ENCODE results near the gene NFX1. TPM values are rescaled to one million over a fixed set of nuclear protein-coding genes. Genes with fewer than 3 reads are reported as not detected.

The NFX1 gene
- total RNA-seq, 2 experiments from 2014 or later, result 38.8 to 39.8 TPM

DNA sequence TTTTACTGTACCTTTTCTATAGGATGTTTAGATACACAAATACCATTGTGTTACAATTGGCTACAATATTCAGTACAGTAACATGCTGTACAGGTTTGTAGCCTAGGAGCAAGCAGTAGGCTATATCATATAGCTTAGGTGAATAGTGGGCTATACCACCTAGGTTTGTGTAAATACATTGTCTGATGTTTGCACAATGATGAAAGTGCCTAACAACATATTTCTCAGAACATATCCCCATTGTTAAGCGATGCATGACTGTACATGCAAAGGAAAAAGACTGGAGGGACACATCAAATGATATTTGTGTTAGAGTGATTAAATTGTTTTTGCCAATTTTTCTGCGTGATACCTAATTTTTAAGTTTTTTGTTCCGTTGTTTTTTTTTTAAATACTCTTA is 20.2 kb upstream of the NFX1 start:
- peaks cover 44% of the 10 kb centered on the region for H3K4me1 Mint-ChIP-seq (ENCODE audit: low read depth)
- H3K27me3 Mint-ChIP-seq (ENCODE audit: low read depth), result no peaks in the 10 kb centered on the region
- no peaks in the 10 kb centered on the region for H3K9me3 Mint-ChIP-seq (ENCODE audit: insufficient read depth)
- H3K4me3 Mint-ChIP-seq, result no peak overlapping the region
- ChIA-PET POLR2A (no interaction called here), CTCF (no interaction called here)
- peaks cover 70% of the 10 kb centered on the region for H3K36me3 Mint-ChIP-seq (ENCODE audit: low read depth)
- no peak overlapping the region for H3K27ac Mint-ChIP-seq
- ATAC-seq (no peak), DNase-seq (no peak)

DNA sequence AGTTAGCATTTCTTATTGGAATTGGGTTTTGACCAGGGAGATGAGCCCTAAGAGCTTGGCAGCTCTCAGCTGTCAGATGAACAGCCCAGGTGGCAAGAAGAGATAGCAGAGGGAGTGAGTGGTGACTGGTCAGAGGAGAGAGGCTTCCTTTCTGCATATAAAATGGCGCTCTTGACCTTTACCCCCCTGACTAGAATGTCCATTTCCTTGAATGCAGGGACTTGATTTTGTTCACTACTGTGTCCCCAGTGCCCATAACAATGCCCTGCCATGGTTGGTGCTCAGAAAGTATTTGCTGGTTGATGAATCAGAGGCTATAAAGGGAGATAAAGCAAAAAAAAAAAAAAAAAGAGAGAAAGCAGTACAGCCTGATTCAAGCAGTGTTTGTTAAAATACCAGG is 18.3 kb upstream of the NFX1 start:
- H3K36me3 Mint-ChIP-seq (ENCODE audit: low read depth), result peaks cover 64% of the 10 kb centered on the region
- peaks cover 30% of the 10 kb centered on the region for H3K4me1 Mint-ChIP-seq (ENCODE audit: low read depth)
- H3K27ac Mint-ChIP-seq, result peak overlapping the region; percentile 6
- no peak for DNase-seq
- ATAC-seq, result no peak
- H3K4me3 Mint-ChIP-seq, result no peak overlapping the region
- H3K9me3 Mint-ChIP-seq (ENCODE audit: insufficient read depth), result no peaks in the 10 kb centered on the region
- POLR2A ChIA-PET, result interaction anchor here (2.5 kb wide), 1 partner anchor 8 kb away, joined by 8 read pairs; the partner anchor contains the start of genes BAG1 and CHMP5
- H3K27me3 Mint-ChIP-seq (ENCODE audit: low read depth), result no peaks in the 10 kb centered on the region
- CTCF ChIA-PET, result no interaction called here

DNA sequence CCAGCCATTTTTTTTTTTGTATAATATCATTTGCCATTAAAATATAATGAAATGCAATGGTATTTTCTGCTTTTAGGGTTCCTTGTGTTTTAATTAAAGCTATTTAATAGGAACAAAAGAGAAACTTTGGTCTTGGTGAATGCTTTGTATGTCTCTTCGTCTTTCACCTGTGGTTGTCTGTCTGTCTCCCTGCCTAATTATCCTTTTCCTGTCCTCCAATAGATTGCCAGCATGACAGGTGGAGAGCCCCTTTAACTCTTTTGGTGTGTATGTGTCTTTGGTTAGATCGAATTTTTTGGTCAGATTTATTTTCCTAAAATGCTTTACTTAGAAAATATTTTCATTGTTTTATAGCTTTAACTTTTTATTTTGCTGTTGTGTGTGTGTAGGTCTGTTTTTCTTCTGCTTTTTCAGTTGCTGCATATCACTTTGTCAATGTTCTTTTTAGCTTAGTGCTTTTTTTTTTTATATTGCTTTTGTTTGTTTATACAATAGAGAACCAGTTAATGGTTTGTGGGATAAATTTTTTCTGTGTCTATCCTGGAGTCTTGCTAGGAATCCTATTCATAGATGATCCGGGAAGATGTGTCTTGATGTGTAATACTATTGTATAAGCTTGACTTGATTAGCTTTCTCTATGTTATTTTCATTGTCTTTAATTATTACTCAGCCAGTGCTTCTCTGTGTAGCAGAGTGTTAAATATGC is 16.9 kb upstream of the NFX1 start:
- Mint-ChIP-seq H3K27ac (peak overlapping the region; percentile 7), H3K9me3 (ENCODE audit: insufficient read depth) (no peaks in the 10 kb centered on the region), H3K4me1 (ENCODE audit: low read depth) (peaks cover 18% of the 10 kb centered on the region), H3K27me3 (ENCODE audit: low read depth) (no peaks in the 10 kb centered on the region), H3K4me3 (no peak overlapping the region), H3K36me3 (ENCODE audit: low read depth) (peaks cover 67% of the 10 kb centered on the region)
- no peak for ATAC-seq
- ChIA-PET CTCF (interaction anchor here (0.7 to 1.7 kb wide), 4 partner anchors 9 to 102 kb away, joined by 3 to 14 read pairs (median 4); no protein-coding TSS in a partner anchor), POLR2A (interaction anchor here (0.6 to 2.5 kb wide), 4 partner anchors 9 to 249 kb away, joined by 3 to 8 read pairs (median 3); partner anchors contain the start of genes BAG1, CHMP5 and DNAJA1)
- DNase-seq, result no peak

DNA sequence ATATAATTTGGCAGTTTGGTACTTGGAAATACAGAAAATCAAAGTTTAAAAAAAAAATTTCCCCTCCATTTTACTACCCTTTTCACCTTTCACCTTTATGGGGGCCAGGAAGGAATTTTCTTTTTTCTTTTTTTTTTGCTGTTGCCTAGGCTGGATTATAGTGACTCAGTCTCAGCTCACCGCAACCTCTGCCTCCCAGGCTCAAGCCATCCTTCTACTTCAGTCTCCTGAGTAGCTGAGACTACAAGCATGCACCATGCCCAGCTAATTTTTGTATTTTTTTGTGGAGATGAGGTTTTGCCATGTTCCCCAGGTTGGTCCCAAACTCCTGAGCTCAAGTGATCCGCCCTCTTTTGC is 16.4 kb upstream of the NFX1 start:
- CTCF ChIA-PET, result interaction anchor here (1.3 to 1.7 kb wide), 2 partner anchors 9 to 13 kb away, joined by 5 to 14 read pairs; no protein-coding TSS in a partner anchor
- Mint-ChIP-seq H3K4me3 (no peak overlapping the region), H3K4me1 (ENCODE audit: low read depth) (peaks cover 17% of the 10 kb centered on the region), H3K27ac (no peak overlapping the region), H3K9me3 (ENCODE audit: insufficient read depth) (no peaks in the 10 kb centered on the region), H3K36me3 (ENCODE audit: low read depth) (peaks cover 68% of the 10 kb centered on the region), H3K27me3 (ENCODE audit: low read depth) (no peaks in the 10 kb centered on the region)
- POLR2A ChIA-PET, result interaction anchor here (0.8 to 2.5 kb wide), 2 partner anchors 10 to 249 kb away, joined by 3 to 8 read pairs; partner anchors contain the start of genes BAG1, CHMP5 and DNAJA1
- DNase-seq (no peak), ATAC-seq (no peak)

DNA sequence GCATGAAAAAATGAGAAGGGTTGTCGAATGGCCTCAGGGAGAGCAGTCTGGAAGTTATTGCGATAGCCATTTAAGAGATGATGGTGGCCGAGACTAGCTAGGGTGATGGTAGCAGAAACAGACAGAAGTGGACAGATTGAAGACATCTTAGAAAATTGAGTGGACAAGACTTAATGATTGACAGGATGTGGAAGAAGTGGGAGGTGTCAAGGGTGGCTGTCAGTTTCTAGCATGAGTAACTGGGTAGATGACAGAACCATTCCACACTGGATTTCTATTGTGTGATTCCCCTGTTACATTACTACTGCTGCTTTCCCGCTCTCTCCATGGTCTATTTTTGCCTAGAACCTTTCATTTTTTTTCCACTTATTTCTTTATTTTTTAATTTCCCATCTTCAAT is 12.8 kb upstream of the NFX1 start:
- Mint-ChIP-seq H3K36me3 (ENCODE audit: low read depth) (peaks cover 68% of the 10 kb centered on the region), H3K27me3 (ENCODE audit: low read depth) (no peaks in the 10 kb centered on the region), H3K4me3 (no peak overlapping the region), H3K27ac (no peak overlapping the region), H3K4me1 (ENCODE audit: low read depth) (peaks cover 4% of the 10 kb centered on the region), H3K9me3 (ENCODE audit: insufficient read depth) (no peaks in the 10 kb centered on the region)
- CTCF ChIA-PET, result interaction anchor here (0.7 to 1.6 kb wide), 3 partner anchors 9 to 983 kb away, joined by 3 to 7 read pairs (median 3); partner anchors contain the start of gene AQP3
- ATAC-seq (no peak), DNase-seq (no peak)
- POLR2A ChIA-PET, result interaction anchor here (1.9 kb wide), 1 partner anchor 13 kb away, joined by 7 read pairs; the partner anchor contains the start of gene NFX1

DNA sequence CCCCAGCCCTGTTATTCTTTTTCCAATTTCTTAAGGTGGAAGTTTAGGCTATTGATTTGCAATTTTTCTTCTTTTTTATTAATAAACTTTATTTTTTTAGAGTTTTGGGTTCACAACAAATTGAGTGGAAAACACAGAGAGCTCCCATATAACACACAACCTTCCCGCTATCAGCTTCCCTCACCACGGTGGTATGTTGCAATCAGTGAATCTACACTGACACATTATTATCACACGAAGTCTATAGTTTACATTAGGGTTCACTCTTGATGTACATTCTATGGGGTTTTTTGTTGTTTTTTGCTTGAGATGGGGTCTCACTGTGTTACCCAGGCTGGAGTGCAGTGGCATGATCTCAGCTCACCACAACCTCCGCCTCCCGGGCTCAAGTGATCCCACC is 4.8 kb upstream of the NFX1 start:
- Mint-ChIP-seq H3K4me3 (no peak overlapping the region), H3K9me3 (ENCODE audit: insufficient read depth) (no peaks in the 10 kb centered on the region), H3K36me3 (ENCODE audit: low read depth) (peaks cover 23% of the 10 kb centered on the region), H3K27me3 (ENCODE audit: low read depth) (no peaks in the 10 kb centered on the region), H3K27ac (peak overlapping the region; percentile 15), H3K4me1 (ENCODE audit: low read depth) (peaks cover 26% of the 10 kb centered on the region)
- DNase-seq, result no peak
- ChIA-PET CTCF (interaction anchor here (1.2 to 2.8 kb wide), 4 partner anchors 12 to 130 kb away, joined by 3 to 20 read pairs (median 4); no protein-coding TSS in a partner anchor), POLR2A (interaction anchor here (0.8 kb wide), 1 partner anchor 181 kb away, joined by 3 read pairs; no protein-coding TSS in a partner anchor)
- ATAC-seq, result no peak

DNA sequence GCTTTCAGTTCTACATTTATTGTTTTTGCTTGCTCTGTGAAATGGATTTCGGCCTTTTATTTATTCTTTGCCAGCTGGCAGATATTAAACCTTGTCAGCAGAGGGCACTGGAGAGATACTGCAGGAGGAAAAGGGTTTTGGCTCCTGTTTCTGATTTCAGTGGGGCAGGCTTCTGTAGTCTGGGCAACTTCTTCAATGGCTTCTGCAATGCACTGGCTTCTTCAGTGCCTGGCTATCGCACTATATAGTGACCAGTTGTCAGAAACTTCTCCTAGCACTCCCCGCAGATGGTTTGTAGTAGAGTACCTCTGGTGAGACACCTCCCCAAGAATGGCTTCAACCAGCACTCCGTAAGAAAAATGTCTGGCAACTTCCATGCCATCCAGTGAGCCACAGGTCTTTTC is 3.2 kb upstream of the NFX1 start:
- DNase-seq, result peak; percentile 76
- peak overlapping the region; percentile 60 for H3K27ac Mint-ChIP-seq
- POLR2A ChIA-PET, result interaction anchor here (0.7 to 1.4 kb wide), 3 partner anchors 9 to 262 kb away, joined by 3 to 4 read pairs (median 3); partner anchors contain the start of gene DNAJA1
- CTCF ChIA-PET, result interaction anchor here (0.7 to 2.8 kb wide), 25 partner anchors 9 to 234 kb away, joined by 3 to 22 read pairs (median 4); partner anchors contain the start of genes AQP3, B4GALT1, BAG1 and NOL6
- no peaks in the 10 kb centered on the region for H3K27me3 Mint-ChIP-seq (ENCODE audit: low read depth)
- peaks cover 22% of the 10 kb centered on the region for H3K36me3 Mint-ChIP-seq (ENCODE audit: low read depth)
- no peaks in the 10 kb centered on the region for H3K9me3 Mint-ChIP-seq (ENCODE audit: insufficient read depth)
- H3K4me1 Mint-ChIP-seq (ENCODE audit: low read depth), result peaks cover 36% of the 10 kb centered on the region
- no peak for ATAC-seq
- no peak overlapping the region for H3K4me3 Mint-ChIP-seq

DNA sequence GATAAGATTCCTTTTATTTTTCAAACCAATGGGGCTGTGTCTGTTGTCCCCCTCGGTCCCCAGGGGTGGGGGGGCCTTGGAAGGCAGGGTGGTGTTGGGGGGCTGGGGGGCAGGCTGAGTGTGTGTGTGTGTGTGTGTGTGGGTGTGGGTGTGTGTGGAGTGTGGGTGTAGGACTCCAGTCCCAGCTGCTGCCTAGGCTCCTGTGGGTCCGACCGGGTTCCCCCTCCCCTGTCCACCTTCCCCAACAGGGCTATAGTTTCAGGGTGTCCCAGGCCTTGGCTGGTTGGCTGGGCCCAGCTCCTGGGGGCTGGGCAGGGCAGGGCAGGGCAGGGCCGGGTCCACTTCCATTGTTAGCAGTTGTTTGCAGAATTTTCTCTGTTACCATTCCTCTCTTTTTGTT is 2.1 kb upstream of the NFX1 start:
- Mint-ChIP-seq H3K9me3 (ENCODE audit: insufficient read depth) (no peaks in the 10 kb centered on the region), H3K27me3 (ENCODE audit: low read depth) (no peaks in the 10 kb centered on the region), H3K4me1 (ENCODE audit: low read depth) (peaks cover 47% of the 10 kb centered on the region), H3K4me3 (no peak overlapping the region), H3K36me3 (ENCODE audit: low read depth) (peaks cover 24% of the 10 kb centered on the region), H3K27ac (peak overlapping the region; percentile 78)
- ChIA-PET CTCF (interaction anchor here (0.8 to 2.8 kb wide), 8 partner anchors 9 to 165 kb away, joined by 3 to 22 read pairs (median 9); no protein-coding TSS in a partner anchor), POLR2A (no interaction called here)
- DNase-seq (no peak), ATAC-seq (no peak)

DNA sequence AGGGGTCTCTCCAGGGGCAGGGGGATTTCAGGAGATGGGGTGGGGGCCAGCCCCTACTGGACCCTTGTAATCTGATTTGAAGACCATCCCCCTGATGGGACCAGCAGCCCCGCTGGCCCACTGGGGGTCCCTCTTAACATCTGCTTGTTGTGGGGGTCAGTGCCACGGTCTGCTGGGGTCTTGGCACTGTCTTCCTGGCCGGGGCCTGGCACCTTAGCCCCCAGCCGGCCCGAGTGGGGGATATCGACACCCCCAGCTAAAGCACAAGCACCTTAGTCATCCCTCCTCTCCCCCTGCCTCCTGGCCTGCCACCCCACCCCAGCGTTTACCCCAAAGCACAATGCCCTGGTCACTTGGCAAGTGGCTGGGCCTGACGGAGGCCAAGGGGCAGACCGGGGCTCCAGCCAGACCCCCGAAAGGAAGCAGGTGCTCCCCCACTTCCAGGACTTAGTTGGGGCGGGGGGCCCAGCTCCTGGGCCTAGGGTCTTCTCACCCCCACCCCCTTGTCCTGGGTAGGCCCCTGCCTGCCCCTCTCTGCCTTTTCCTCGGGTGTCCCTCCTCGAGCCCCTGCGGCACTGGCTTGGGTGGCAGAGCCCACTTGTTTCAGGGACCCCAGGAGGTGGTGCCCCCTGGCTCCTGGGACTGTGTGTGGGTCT is 1.4 kb upstream of the NFX1 start:
- Mint-ChIP-seq H3K27me3 (ENCODE audit: low read depth) (no peaks in the 10 kb centered on the region), H3K36me3 (ENCODE audit: low read depth) (peaks cover 27% of the 10 kb centered on the region), H3K9me3 (ENCODE audit: insufficient read depth) (no peaks in the 10 kb centered on the region), H3K27ac (peak overlapping the region; percentile 100), H3K4me3 (peak overlapping the region; percentile 97), H3K4me1 (ENCODE audit: low read depth) (peaks cover 53% of the 10 kb centered on the region)
- CTCF ChIA-PET, result interaction anchor here (1.0 to 3.0 kb wide), 3 partner anchors 126 to 178 kb away, joined by 3 to 14 read pairs (median 9); partner anchors contain the start of gene AQP3
- DNase-seq (no peak), ATAC-seq (no peak)
- POLR2A ChIA-PET, result no interaction called here

DNA sequence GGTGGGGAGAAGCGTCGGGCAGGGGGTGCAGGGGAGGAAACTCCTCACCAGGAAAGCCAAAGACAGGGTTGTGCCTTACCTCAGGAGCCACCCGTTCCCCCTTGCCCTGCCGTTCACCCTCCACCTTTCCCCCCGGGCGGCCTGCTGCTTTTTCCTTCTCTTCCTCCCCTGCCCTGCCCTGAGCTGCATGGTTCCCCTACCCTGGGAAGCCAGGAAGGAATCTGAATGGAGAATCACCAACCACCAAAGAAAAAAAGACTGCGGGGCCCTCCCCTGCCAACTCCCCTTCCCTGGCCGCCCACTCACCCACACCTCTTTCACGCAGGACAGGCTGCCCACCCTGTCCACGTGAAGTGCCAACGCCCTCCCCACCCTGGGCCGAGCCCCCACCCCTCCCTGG is 820 bp upstream of the NFX1 start:
- Mint-ChIP-seq H3K27me3 (ENCODE audit: low read depth) (no peaks in the 10 kb centered on the region), H3K27ac (peak overlapping the region; percentile 100), H3K4me1 (ENCODE audit: low read depth) (peaks cover 58% of the 10 kb centered on the region), H3K4me3 (peak overlapping the region; percentile 97), H3K36me3 (ENCODE audit: low read depth) (peaks cover 30% of the 10 kb centered on the region), H3K9me3 (ENCODE audit: insufficient read depth) (no peaks in the 10 kb centered on the region)
- ATAC-seq (peak; percentile 0), DNase-seq (peak; percentile 30)
- POLR2A ChIA-PET, result interaction anchor here (0.7 to 1.7 kb wide), 17 partner anchors 11 to 528 kb away, joined by 3 to 22 read pairs (median 7); partner anchors contain the start of genes B4GALT1, BAG1, CHMP5 and DNAJA1
- CTCF ChIA-PET, result interaction anchor here (0.7 to 3.0 kb wide), 6 partner anchors 86 to 177 kb away, joined by 3 to 14 read pairs (median 5); partner anchors contain the start of gene AQP3

DNA sequence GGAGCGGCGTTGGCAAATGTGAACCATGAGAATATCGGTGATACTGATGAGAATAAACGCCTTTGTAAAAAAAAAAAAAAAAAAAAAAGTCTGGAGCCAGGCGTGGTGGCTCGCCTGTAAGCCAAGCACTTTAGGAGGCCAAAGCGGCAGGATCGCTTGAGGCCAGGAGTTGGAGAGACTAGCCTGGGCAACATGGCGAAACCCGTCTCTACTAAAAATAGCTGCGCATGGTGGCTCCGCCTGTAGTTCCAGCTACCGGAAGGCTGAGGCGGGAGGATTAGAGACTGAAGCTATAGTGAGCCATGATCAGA is 425 bp upstream of the NFX1 start:
- peaks cover 34% of the 10 kb centered on the region for H3K36me3 Mint-ChIP-seq (ENCODE audit: low read depth)
- peaks cover 62% of the 10 kb centered on the region for H3K4me1 Mint-ChIP-seq (ENCODE audit: low read depth)
- H3K9me3 Mint-ChIP-seq (ENCODE audit: insufficient read depth), result no peaks in the 10 kb centered on the region
- no peak for DNase-seq
- peak overlapping the region; percentile 97 for H3K4me3 Mint-ChIP-seq
- H3K27ac Mint-ChIP-seq, result peak overlapping the region; percentile 100
- ChIA-PET POLR2A (interaction anchor here (0.7 to 1.7 kb wide), 22 partner anchors 8 to 528 kb away, joined by 3 to 22 read pairs (median 5); partner anchors contain the start of genes B4GALT1, BAG1, CHMP5 and DNAJA1), CTCF (interaction anchor here (0.7 to 3.0 kb wide), 8 partner anchors 15 to 177 kb away, joined by 3 to 14 read pairs (median 4); partner anchors contain the start of gene AQP3)
- H3K27me3 Mint-ChIP-seq (ENCODE audit: low read depth), result no peaks in the 10 kb centered on the region
- ATAC-seq, result no peak
